ENCODE measurements around the gene OR7D2. TPM values are rescaled to one million over a fixed set of nuclear protein-coding genes. Genes with fewer than 3 reads are reported as not detected.

The OR7D2 gene
- total RNA-seq (ENCODE audit: low replicate concordance), result not detected in 2 replicates

DNA sequence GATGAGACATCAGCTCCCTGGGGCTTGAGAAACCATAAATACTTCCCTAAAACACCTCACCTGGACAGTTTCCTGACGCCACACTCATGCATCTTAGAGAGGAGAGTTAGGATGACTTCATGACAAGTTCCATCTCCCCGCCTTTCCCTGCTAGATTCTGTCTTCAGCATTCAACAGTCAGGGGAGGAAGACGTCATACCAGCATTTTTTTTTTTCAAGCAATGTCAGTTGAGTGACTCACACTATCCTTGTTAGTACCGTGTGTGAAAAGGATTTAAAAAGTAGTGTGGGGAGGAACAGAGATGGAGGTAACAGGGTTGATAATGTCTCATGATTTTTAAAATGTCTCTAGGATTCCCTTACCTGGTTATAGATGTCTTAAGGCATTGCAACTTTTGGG lies at the start of gene OR7D2:
Gene OR7D2 (plus strand): TSS at position 79 of the 400 bp plus-strand sequence. CDS start 6,803 bp downstream, outside the sequence.

GRCh38 chr19:9140159-9140874 lies 38.5 kb upstream of the OR7D2 start, which contains the start of gene ZNF317:
Gene ZNF317 (plus strand): TSS chr19:9140397. CDS start chr19:9156017, 15,620 bp downstream.

DNA sequence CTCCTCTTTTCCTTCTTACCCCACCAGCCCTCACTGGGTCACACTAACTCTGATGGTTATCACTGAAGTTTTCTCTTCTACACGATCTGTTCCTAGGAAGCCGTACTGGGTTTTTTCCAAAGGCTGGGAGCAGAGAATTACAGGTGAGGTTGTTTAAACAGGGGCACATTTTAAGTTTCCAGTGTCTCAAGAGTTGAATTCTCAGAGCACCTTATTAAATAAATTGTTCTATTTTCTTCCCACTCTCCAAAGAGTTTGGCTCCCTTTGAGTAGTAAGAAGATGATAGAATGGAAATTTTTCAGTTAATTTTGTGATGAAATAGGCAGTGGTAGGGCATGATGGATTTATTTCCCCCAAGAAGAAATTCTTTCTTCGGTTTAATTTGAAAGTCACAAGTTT lies 40.7 kb downstream of the OR7D2 start, which contains the start of gene OR7D4:
Gene OR7D4 (minus strand): TSS at position 101 of the 400 bp plus-strand sequence. CDS start 4,752 bp downstream, outside the sequence.

Other genes with a start within 250 kb of the OR7D2 start
- not detected in 2 replicates for gene MUC16, start 168.6 kb upstream of the OR7D2 start, total RNA-seq (ENCODE audit: low replicate concordance)
- gene OR1M1, start 91.9 kb upstream of the OR7D2 start, total RNA-seq (ENCODE audit: low replicate concordance), result not detected in 2 replicates
- not detected in 2 replicates for gene OR7G2, start 71.5 kb upstream of the OR7D2 start, total RNA-seq (ENCODE audit: low replicate concordance)
- gene OR7G1, start 63.2 kb upstream of the OR7D2 start, total RNA-seq (ENCODE audit: low replicate concordance), result not detected in 2 replicates
- gene OR7G3, start 52.0 kb upstream of the OR7D2 start, total RNA-seq (ENCODE audit: low replicate concordance), result not detected in 2 replicates
- gene ZNF317, start 38.6 kb upstream of the OR7D2 start, total RNA-seq (ENCODE audit: low replicate concordance), result 11.7 and 12.1 TPM in 2 replicates
- not detected in 2 replicates for gene OR7D4, start 40.6 kb downstream of the OR7D2 start, total RNA-seq (ENCODE audit: low replicate concordance)
- gene OR7E24, start 72.0 kb downstream of the OR7D2 start, total RNA-seq (ENCODE audit: low replicate concordance), result not detected in 2 replicates
- gene ZNF699, start 130.9 kb downstream of the OR7D2 start, total RNA-seq (ENCODE audit: low replicate concordance), result 2.9 and 12.6 TPM in 2 replicates
- gene ZNF559, start 145.2 kb downstream of the OR7D2 start, total RNA-seq (ENCODE audit: low replicate concordance), result 11.0 and 11.4 TPM in 2 replicates
- gene ZNF177, start 184.0 kb downstream of the OR7D2 start, total RNA-seq (ENCODE audit: low replicate concordance), result 1.1 and 1.4 TPM in 2 replicates